ENCODE data around the gene AJM1. TPM values are rescaled to one million over a fixed set of nuclear protein-coding genes. Genes with fewer than 3 reads are reported as not detected.
A peak's percentile ranks its signal among the peaks of the same experiment; 100 is the strongest.
"Not testable (repeated sequence)": the region's sequence is repeated elsewhere in the genome, so short reads cannot be mapped to it uniquely, and the experiment has no call there.

AJM1 gene
- 2.7 TPM for total RNA-seq
- long read RNA-seq, full-length matches to known transcripts: 1 of 1 reads
- long read RNA-seq, partial matches to known transcripts: 0 of 1 reads
- long read RNA-seq, other reads (novel, unspliced or antisense): 0 of 1 reads

DNA sequence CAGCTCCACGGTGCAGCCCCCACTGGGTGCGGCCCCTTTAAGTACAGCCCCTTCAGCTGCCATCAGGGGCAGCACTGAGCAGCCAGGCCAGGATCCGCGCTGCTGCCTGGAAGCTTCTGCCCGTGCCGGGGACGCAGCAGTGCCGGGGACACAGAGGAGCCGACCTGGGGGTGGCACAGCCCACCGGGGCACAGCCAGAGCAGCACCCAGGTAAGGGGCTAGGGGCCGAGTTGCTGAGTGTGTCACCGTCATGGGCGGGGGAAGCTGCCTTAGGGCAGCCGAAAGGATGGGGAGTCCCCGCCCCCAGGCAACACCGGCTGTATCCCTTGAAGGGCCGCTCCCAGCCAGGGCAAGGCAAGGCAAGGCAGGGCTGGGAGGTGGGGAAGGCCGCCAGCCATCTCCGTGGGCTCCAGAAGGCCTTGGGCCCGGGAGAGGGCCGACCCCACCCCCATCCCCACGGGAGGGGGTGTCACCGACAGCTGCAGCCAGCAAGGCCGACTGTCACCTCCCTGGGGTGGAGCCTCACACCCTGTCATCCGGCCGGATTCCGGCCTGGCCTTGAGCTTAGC is at the start of gene AJM1:
Gene AJM1, plus strand, starts transcription at position 99 of the 569 bp plus-strand sequence. CDS start 1,937 bp downstream, outside the sequence.
- intact Hi-C loops (cut with DNase I); H3K27ac ChIP-seq; H3K9me3 ChIP-seq: not testable (repeated sequence)
- H3K36me3 ChIP-seq: peaks cover 21% of the 10 kb centered on the region
- TF ChIP-seq, protein P1, sequence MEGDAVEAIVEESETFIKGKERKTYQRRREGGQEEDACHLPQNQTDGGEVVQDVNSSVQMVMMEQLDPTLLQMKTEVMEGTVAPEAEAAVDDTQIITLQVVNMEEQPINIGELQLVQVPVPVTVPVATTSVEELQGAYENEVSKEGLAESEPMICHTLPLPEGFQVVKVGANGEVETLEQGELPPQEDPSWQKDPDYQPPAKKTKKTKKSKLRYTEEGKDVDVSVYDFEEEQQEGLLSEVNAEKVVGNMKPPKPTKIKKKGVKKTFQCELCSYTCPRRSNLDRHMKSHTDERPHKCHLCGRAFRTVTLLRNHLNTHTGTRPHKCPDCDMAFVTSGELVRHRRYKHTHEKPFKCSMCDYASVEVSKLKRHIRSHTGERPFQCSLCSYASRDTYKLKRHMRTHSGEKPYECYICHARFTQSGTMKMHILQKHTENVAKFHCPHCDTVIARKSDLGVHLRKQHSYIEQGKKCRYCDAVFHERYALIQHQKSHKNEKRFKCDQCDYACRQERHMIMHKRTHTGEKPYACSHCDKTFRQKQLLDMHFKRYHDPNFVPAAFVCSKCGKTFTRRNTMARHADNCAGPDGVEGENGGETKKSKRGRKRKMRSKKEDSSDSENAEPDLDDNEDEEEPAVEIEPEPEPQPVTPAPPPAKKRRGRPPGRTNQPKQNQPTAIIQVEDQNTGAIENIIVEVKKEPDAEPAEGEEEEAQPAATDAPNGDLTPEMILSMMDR (IDR thresholded peaks at IDR 0.05): peak; percentile 89
- peaks cover 36% of the 10 kb centered on the region for H3K27me3 ChIP-seq
- H3K4me3 ChIP-seq: peak within 1 kb of the TSS; percentile 50
- ATAC-seq (peak; percentile 77), DNase-seq (peak; percentile 86)
- peaks cover 33% of the 10 kb centered on the region for H3K4me1 ChIP-seq

GRCh38 chr9:136793086-136793946 is 49.0 kb upstream of the AJM1 start:
- TF ChIP-seq, protein P1 (IDR thresholded peaks at IDR 0.05): no peak
- Histone ChIP-seq H3K27me3 (no peaks in the 10 kb centered on the region), H3K9me3 (no peaks in the 10 kb centered on the region), H3K36me3 (no peaks in the 10 kb centered on the region), H3K4me1 (peaks cover 16% of the 10 kb centered on the region), H3K27ac (no peak overlapping the region), H3K4me3 (no peak overlapping the region)
- ATAC-seq (no peak), DNase-seq (no peak)
- intact Hi-C loops (cut with DNase I): no loop called here

GRCh38 chr9:136794281-136794999 is 47.8 kb upstream of the AJM1 start:
- no peak for DNase-seq
- intact Hi-C loops (cut with DNase I): no loop called here
- H3K27ac ChIP-seq: no peak overlapping the region

DNA sequence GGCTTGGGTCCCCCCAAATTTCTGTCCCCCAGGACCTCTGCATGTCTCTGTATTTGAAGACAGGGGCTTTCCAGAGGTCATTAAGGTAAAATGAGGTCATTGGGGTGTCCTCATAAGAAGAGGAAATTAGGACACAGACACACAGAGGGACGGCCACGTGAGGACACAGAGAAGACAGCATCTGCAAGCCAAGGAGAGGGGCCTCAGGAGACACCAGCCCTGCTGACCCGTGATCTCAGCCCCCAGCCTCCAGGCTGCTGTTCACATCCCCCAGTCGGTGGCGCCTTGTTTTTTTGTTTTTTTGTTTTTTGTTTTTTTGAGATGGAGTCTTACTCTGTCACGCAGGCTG is 47.3 kb upstream of the AJM1 start:
- Histone ChIP-seq H3K36me3 (no peaks in the 10 kb centered on the region), H3K27me3 (peaks cover 15% of the 10 kb centered on the region), H3K4me3 (no peak overlapping the region), H3K9me3 (no peaks in the 10 kb centered on the region), H3K4me1 (peaks cover 26% of the 10 kb centered on the region), H3K27ac (no peak overlapping the region)
- TF ChIP-seq, protein P1 (IDR thresholded peaks at IDR 0.05): no peak
- no peak for ATAC-seq
- DNase-seq: no peak
- intact Hi-C loops (cut with DNase I): no loop called here

More at GRCh38 chr9:136794281-136794999, 47.8 kb upstream of the AJM1 start:
- no peak overlapping the region for H3K4me3 ChIP-seq
- peaks cover 10% of the 10 kb centered on the region for H3K27me3 ChIP-seq
- TF ChIP-seq, protein P1 (IDR thresholded peaks at IDR 0.05): no peak
- no peaks in the 10 kb centered on the region for H3K9me3 ChIP-seq
- peaks cover 21% of the 10 kb centered on the region for H3K4me1 ChIP-seq
- H3K36me3 ChIP-seq: no peaks in the 10 kb centered on the region
- no peak for ATAC-seq

DNA sequence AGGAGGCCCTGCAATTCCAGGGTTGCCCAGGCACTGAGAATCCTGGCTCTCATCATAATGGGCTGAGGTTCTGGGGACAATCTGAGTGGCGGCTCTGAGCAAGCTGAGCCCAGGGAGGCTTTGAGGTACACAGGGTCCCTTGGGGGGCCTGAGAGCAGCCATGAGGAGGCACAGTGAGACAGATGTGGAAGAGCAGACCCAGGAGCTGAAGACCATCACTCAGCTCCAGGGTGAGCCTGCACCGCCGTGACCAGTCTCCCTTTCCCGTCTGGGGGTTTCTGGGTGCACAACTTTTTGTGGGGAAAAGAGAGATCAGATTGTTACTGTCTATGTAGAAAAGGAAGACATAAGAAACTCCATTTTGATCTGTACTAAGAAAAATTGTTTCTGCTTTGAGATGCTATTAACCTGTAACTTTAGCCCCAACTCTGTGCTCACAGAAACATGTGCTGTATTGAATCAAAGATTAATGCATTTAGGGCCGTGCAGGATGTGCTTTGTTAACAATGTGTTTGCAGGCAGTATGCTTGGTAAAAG is 46.0 kb upstream of the AJM1 start, which contains the start of gene CCDC183:
Gene CCDC183, plus strand, starts transcription at position 101 of the 537 bp plus-strand sequence. Its CDS starts 60 bp downstream, at position 161.
- Histone ChIP-seq H3K36me3 (no peaks in the 10 kb centered on the region), H3K9me3 (no peaks in the 10 kb centered on the region), H3K4me3 (no peak within 1 kb of the TSS), H3K27me3 (peaks cover 25% of the 10 kb centered on the region), H3K27ac (no peak within 1 kb of the TSS), H3K4me1 (peaks cover 32% of the 10 kb centered on the region)
- ATAC-seq (no peak), DNase-seq (no peak)
- intact Hi-C loops (cut with DNase I): no loop called here
- TF ChIP-seq, protein P1 (IDR thresholded peaks at IDR 0.05): no peak

DNA sequence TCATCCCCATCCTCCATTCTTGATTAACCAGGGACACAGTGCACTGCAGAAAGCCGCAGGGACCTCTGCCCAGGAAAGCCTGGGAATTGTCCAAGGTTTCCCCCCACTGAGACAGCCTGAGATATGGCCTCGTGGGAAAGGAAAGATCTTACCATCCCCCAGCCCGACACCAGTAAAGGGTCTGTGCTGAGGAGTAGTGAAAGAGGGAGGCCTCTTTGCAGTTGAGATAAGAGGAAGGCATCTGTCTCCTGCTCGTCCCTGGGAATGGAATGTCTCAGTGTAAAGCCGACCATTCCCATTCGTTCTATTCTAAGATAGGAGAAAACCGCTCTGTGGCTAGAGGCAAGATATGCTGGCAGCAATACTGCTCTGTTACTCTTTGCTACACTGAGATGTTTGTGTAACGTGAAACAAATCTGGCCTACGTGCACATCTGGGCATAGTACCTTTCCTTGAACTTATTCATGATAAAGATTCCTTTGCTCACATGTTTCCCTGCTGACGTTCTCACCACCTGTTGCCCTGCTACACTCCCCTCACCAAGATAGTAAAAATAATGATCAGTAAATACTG is 45.4 kb upstream of the AJM1 start:
- ATAC-seq; H3K4me3 ChIP-seq; DNase-seq; H3K9me3 ChIP-seq; intact Hi-C loops (cut with DNase I); H3K27ac ChIP-seq; H3K36me3 ChIP-seq: not testable (repeated sequence)
- Histone ChIP-seq H3K4me1 (peaks cover 31% of the 10 kb centered on the region), H3K27me3 (peaks cover 28% of the 10 kb centered on the region)
